ENCODE measurements around the gene ACTL6A. TPM values are rescaled to one million over a fixed set of nuclear protein-coding genes. Genes with fewer than 3 reads are reported as not detected.
A peak's percentile ranks its signal among the peaks of the same experiment; 100 is the strongest.

ACTL6A gene
- polyA plus RNA-seq, 6 donors from 2014 or later, result 26.9 to 48.6 (median 31.8) TPM

DNA sequence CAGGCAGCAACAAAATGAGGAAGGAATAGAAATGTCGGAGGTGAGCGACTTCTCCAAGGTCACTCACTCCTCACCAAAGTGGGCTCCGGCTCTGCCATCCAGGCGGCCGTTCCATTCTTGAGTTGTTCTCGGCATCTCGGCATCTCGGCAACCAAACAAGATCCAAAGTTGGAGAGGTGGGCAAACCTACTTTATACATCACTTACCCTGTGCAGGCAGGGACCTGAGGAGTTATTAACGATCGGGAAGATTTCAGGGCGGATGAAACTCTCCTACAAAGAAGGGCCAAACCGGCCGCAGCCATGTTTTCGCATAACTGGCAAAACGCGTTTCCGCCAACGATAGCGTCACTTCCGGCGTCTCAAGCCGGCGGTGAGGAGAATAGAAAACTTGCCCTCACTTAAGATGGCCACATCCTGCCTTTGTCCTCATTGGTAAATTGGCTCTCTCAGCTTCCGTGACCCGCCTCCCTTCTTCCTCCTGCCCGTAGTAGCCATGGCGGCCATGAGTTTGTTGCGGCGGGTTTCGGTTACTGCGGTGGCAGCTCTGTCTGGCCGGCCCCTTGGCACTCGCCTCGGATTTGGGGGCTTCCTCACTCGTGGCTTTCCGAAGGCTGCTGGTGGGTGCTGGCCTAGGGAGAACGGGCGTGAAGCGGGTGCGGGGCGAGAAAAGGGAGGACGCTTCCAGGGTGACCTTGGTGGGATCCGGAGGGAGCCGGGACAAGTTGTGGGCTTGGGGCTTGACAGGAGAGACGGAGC lies 41.8 kb downstream of the ACTL6A start, which contains the start of the genes MRPL47 and NDUFB5:
MRPL47 (minus strand) TSS at position 318 of the 758 bp plus-strand sequence; CDS start at position 304, 14 bp downstream.
NDUFB5 (plus strand) TSS at position 474 of the 758 bp plus-strand sequence; CDS start at position 496, 22 bp downstream.
- no peaks in the 10 kb centered on the region for H3K27me3 Mint-ChIP-seq
- peaks cover 33 to 65% (median 46%) of the 10 kb centered on the region in 3 donors for H3K4me1 Mint-ChIP-seq
- H3K36me3 Mint-ChIP-seq, result peaks cover 4 to 7% of the 10 kb centered on the region in 2 donors
- peak within 1 kb of the TSS; percentile 98 to 100 (median 100) for H3K27ac Mint-ChIP-seq
- H3K9me3 Mint-ChIP-seq, result no peaks in the 10 kb centered on the region
- peak within 1 kb of the TSS; percentile 98 to 100 (median 99) for H3K4me3 Mint-ChIP-seq
- peak; percentile 90 for DNase-seq
- peak; percentile 96 for ATAC-seq (ENCODE audit: low read depth in 2 of 2)

DNA sequence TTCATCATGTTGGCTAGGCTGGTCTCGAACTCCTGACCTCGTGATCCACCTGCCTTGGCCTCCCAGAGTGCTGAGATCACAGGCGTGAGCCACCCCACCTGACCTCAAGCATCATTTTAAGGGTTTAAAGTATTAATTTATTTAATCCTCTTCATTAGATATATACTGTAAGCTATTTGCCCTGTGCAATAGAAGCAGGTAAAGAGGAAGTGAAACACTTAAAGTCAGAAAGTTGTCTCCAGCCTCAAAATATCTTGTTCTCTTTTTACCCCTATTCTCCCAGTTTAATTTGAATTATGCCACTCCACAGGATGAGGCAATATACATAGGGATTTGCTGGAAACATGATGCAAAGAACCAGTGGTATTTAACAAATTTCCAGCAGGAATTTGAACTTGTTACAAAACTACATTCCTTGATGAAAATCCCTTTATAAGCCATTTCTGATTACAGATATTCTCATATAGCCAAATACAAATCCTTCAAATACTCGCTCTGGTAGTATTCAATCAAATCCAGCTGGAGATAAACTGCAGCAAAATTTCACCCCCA lies 43.9 kb downstream of the ACTL6A start:
- ATAC-seq (ENCODE audit: low read depth in 2 of 2), result peak; percentile 15 to 18
- peaks cover 0 to 7% of the 10 kb centered on the region in 2 donors for H3K36me3 Mint-ChIP-seq
- H3K4me1 Mint-ChIP-seq, result peaks cover 41 to 65% (median 56%) of the 10 kb centered on the region in 3 donors
- H3K27me3 Mint-ChIP-seq, result no peaks in the 10 kb centered on the region
- DNase-seq, result peak; percentile 37
- peak overlapping the region; percentile 36 to 93 (median 86) for H3K27ac Mint-ChIP-seq
- H3K9me3 Mint-ChIP-seq, result no peaks in the 10 kb centered on the region
- H3K4me3 Mint-ChIP-seq, result peak overlapping the region; percentile 30 to 99 (median 83)

DNA sequence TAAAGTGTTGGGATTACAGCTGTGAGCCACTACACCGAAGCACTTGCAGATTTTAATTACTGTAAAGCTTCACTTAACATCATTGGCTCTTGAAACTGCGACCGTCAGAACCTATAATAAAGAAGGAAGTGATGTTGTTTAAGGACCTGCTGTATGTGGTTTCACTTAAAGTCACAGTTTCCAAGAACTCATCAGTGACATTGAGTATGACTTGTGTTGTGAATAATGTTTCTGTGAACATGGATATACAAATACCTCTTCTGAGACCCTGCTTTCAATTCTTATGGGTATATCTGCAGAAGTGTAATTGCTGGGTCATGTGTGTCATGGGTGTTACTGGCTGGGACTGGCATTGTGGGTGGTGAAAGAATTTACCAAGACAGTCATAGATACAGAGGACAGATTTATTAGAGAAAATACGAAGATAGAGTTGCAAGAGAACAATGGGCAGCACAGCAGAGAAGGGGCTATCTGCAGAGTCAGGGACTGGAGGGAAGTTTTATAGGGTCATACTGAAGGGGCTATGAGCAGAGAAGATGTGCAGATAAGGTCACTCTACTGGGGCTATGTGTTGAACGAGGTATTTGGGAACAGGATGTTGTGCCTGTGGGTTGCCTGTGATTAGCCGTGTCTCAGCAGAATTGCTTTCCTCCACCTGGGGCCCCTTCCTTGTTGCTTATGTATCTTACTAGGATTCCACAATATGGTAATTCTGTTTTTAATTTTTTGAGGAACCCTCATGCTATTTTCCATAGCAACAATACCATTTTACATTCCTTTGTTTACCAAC lies 46.4 kb downstream of the ACTL6A start:
- no peaks in the 10 kb centered on the region for H3K9me3 Mint-ChIP-seq
- peaks cover 47 to 65% (median 58%) of the 10 kb centered on the region in 3 donors for H3K4me1 Mint-ChIP-seq
- H3K27ac Mint-ChIP-seq, result peak overlapping the region; percentile 6 to 96 (median 88)
- DNase-seq (peak; percentile 12), ATAC-seq (ENCODE audit: low read depth in 2 of 2) (peak; percentile 18 to 22)
- H3K27me3 Mint-ChIP-seq, result no peaks in the 10 kb centered on the region
- peak overlapping the region in 7 of 8 donors; percentile 4 to 64 (median 16) for H3K4me3 Mint-ChIP-seq
- peaks cover 0 to 7% of the 10 kb centered on the region in 2 donors for H3K36me3 Mint-ChIP-seq

DNA sequence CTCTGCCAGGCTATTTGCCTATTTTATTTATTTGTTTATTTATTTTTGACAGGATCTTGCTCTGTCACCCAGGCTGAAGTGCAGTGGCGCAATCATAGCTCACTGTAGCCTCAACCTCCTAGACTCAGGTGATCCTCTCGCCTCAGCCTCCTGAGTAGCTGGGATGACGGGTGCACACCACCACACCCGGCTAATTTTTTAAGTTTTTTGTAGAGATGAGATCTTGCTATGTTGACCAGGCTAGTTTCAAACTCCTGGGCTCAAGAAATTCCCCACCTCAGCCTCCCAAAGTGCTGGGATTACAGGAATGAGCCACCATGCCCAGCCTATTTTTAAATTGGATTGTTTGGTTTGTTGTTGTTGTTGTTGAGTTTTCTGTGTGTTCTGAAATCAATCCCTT lies 47.3 kb downstream of the ACTL6A start:
- no peak for DNase-seq
- peaks cover 42 to 56% (median 49%) of the 10 kb centered on the region in 3 donors for H3K4me1 Mint-ChIP-seq
- H3K27ac Mint-ChIP-seq, result peak overlapping the region in 3 of 6 donors; percentile 56 to 83 (median 79)
- H3K4me3 Mint-ChIP-seq, result no peak overlapping the region
- H3K36me3 Mint-ChIP-seq, result no peaks in the 10 kb centered on the region
- no peaks in the 10 kb centered on the region for H3K27me3 Mint-ChIP-seq
- no peak for ATAC-seq (ENCODE audit: low read depth in 2 of 2)
- no peaks in the 10 kb centered on the region for H3K9me3 Mint-ChIP-seq

DNA sequence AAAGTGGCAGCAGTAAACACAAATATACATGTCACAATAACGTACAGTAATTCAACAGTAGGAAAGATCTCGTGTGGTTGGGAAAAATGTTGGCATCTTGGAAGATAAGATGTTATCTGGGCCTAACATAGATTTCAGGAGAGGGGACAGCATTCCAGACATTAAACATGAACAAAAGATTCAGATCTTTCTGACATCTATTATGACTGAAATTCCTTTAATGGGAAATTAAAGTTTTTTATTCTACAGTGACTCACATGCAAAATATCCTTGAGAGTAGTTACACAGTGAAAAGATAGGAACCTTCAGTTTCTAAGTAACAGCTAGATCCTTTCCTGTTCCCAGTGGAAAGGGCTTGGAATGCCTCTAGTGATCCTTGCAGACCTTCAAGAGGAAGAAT lies 51.1 kb downstream of the ACTL6A start:
- Mint-ChIP-seq H3K27ac (no peak overlapping the region), H3K27me3 (no peaks in the 10 kb centered on the region), H3K4me1 (peaks cover 20 to 24% (median 23%) of the 10 kb centered on the region in 3 donors), H3K4me3 (no peak overlapping the region), H3K9me3 (no peaks in the 10 kb centered on the region), H3K36me3 (no peaks in the 10 kb centered on the region)
- DNase-seq (no peak), ATAC-seq (ENCODE audit: low read depth in 2 of 2) (no peak)

DNA sequence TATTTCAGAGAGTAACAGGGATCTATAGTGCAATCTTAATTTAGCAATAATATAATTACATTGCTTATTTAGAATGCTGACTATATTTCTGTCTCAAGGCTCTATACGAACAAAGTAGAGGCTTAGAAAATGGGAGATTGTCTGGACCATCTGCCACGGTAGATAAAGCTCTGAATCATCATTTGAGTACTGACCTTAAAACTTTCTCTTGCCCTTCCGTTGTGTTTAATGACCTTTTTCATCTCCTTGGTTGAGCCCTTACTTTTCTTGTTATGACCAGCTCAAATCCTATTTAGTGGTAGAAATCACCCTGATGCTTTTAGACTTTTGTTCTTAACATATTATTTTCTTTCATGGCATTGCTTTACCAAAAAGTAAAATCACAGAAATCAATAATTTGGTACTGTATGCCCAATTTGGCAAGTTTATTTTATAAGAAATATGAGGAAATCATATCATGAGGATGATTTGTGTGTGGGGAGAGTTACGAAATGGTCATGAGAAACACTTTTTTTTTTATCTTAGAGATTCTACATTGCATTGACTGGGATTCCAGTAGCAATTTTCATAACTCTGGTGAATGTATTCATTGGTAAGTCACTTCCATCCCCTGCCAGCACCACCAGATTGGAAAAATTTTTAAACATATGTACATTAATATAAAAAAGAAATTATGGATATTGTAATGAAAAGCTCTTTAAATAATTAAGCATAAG lies 52.9 kb downstream of the ACTL6A start:
- Mint-ChIP-seq H3K27me3 (no peaks in the 10 kb centered on the region), H3K9me3 (peaks cover 0 to under 1% (median 0%) of the 10 kb centered on the region in 7 donors), H3K27ac (no peak overlapping the region), H3K4me1 (peaks cover 10 to 16% (median 12%) of the 10 kb centered on the region in 3 donors), H3K36me3 (peaks cover 0 to 3% of the 10 kb centered on the region in 2 donors), H3K4me3 (no peak overlapping the region)
- ATAC-seq (ENCODE audit: low read depth in 2 of 2), result no peak
- no peak for DNase-seq

DNA sequence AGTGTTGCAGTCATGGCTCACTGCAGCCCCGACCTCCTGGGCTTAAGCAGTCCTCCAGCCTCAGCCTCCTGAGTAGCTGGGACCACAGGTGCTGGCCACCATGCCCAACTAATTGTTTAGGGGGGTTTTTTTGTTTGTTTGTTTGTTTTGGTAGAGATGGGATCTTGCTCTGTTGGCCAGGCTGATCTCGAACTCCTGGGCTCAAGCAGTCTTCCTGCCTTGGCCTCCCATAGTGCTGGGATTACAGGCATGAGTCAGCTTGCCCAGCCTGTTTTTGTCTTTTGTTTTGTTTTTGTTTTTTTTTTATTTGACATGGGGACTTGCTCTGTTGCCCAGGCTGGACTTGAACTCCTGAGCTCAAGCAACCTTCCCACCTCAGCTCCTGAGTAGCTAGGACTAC lies 59.3 kb downstream of the ACTL6A start:
- Mint-ChIP-seq H3K27ac (peak overlapping the region in 1 of 6 donors; percentile 34), H3K27me3 (no peaks in the 10 kb centered on the region), H3K4me3 (no peak overlapping the region), H3K9me3 (peaks cover 0 to 4% (median 0%) of the 10 kb centered on the region in 7 donors), H3K4me1 (peaks cover 0 to 4% (median 0%) of the 10 kb centered on the region in 3 donors), H3K36me3 (peaks cover 14 to 36% of the 10 kb centered on the region in 2 donors)
- no peak for DNase-seq
- ATAC-seq (ENCODE audit: low read depth in 2 of 2), result no peak

DNA sequence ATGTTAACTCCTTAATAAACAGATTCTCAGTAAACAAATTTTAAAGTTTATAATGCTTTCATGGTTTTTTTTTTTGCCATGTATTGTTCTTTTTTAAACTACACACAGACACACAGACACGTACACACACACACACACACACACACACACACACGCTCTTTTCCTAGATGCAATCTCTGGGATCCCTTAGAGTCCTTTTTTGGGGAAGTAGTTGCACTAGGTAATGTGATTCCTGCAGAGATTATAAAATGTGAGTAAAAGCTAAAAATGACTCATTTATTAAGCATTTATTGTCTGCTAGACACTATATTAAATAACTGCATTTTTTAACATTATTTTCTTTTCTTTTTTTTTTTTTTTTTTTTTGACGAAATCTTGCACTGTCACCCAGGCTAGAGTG lies 61.7 kb downstream of the ACTL6A start:
- Mint-ChIP-seq H3K36me3 (peaks cover 14 to 36% of the 10 kb centered on the region in 2 donors), H3K27me3 (no peaks in the 10 kb centered on the region), H3K4me1 (peaks cover 0 to 4% (median 0%) of the 10 kb centered on the region in 3 donors), H3K27ac (peak overlapping the region in 2 of 6 donors; percentile 74 to 80), H3K4me3 (no peak overlapping the region), H3K9me3 (peaks cover 0 to 4% (median 0%) of the 10 kb centered on the region in 7 donors)
- ATAC-seq (ENCODE audit: low read depth in 2 of 2) (no peak), DNase-seq (no peak)

DNA sequence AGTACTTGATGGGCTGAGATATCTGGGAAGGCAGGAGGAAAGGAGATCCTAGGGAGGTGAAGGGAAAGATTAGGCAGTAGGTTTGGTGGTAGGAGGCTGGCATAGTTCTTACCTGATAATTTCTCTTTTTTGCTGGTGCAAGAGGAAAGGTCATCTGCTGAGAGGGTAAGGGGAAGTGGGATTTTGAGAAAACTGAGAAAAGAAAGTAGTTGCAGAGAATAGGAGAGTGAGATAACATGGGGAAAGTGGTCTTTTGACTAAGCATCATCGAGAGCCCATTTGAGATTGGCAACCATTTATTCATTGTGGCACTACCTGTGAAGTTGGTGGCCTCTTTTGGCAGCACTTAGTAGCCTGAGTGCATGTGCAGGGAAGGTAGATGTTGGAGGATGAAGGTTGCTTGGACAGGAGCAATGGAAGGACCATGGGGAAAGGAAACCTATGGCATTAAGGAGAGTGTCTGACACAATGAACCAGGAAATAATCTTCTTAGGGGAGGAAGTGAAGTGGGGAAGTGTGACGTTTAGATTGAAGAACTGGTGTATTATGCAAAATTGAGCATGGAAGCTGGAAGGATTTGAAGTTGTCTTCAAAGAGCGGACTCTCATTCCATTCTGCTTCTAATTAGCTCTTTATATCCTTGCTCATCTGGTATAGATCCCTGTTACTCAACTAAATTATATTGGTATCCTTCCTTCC lies 68.2 kb downstream of the ACTL6A start:
- peaks cover 0 to 1% of the 10 kb centered on the region in 2 donors for H3K36me3 Mint-ChIP-seq
- ATAC-seq (ENCODE audit: low read depth in 2 of 2) (no peak), DNase-seq (no peak)
- no peaks in the 10 kb centered on the region for H3K9me3 Mint-ChIP-seq
- H3K4me1 Mint-ChIP-seq, result no peaks in the 10 kb centered on the region
- no peak overlapping the region for H3K4me3 Mint-ChIP-seq
- no peak overlapping the region for H3K27ac Mint-ChIP-seq
- no peaks in the 10 kb centered on the region for H3K27me3 Mint-ChIP-seq

Other genes starting within 250 kb of the ACTL6A start
- gene ZNF639, start 239.9 kb upstream of the ACTL6A start, polyA plus RNA-seq (ENCODE audit: low read depth in 6 of 6), result 10 to 100 TPM; 51.3 to 93.5 (median 57.5) TPM
- 10 to 100 TPM; 18.2 to 41.4 (median 31.2) TPM for gene MFN1, start 215.2 kb upstream of the ACTL6A start, polyA plus RNA-seq (ENCODE audit: low read depth in 6 of 6)
- gene GNB4, start 111.5 kb upstream of the ACTL6A start, polyA plus RNA-seq (ENCODE audit: low read depth in 6 of 6), result 10 to 100 TPM; 12.9 to 53.9 (median 44.7) TPM
- 10 to 100 TPM; 33.0 to 51.2 (median 45.7) TPM for gene MRPL47, start 41.7 kb downstream of the ACTL6A start, polyA plus RNA-seq (ENCODE audit: low read depth in 6 of 6)
- gene NDUFB5, start 41.9 kb downstream of the ACTL6A start, polyA plus RNA-seq (ENCODE audit: low read depth in 6 of 6), result 100 to 1,000 TPM in 1 of 6 donors, 10 to 100 TPM in 5; 52.3 to 102 (median 77.4) TPM
- 10 to 100 TPM in 2 of 6 donors, 1 to 10 TPM in 4; 4.9 to 18.5 (median 8.3) TPM for gene USP13, start 90.1 kb downstream of the ACTL6A start, polyA plus RNA-seq (ENCODE audit: low read depth in 6 of 6)

All from naive B cell (primary cell).